Smooth muscle cell (in vitro differentiated cells): ENCODE results near the gene COQ7. TPM values are rescaled to one million over a fixed set of nuclear protein-coding genes. Genes with fewer than 3 reads are reported as not detected.

ENCODE experiments used
- DNase-seq: peaks from one replicate; lab custom pipeline; 2025; ENCODE audit not compliant: unreplicated experiment; lab: John Stamatoyannopoulos, UW
- H2AFZ ChIP-seq: fragments of 200-600 bp; sonication (generic); 2 replicates; pipeline ENCODE4 v1.6.0; 2016; ENCODE audit warnings: antibody characterized with exemption, low read depth, mild to moderate bottlenecking
- H3F3A ChIP-seq: fragments of 200-600 bp; sonication (generic); 2 replicates; pipeline ENCODE4 v1.6.0; 2017; ENCODE audit warnings: antibody characterized with exemption, low read depth
- H3K27ac ChIP-seq: fragments of 200-600 bp; sonication (generic); 2 replicates; pipeline ENCODE4 v1.5.1; 2016; ENCODE audit warnings: low read depth, mild to moderate bottlenecking
- H3K27me3 ChIP-seq: fragments of 200-600 bp; sonication (generic); 2 replicates; pipeline ENCODE4 v1.6.1; 2016; ENCODE audit warnings: low read depth, mild to moderate bottlenecking
- H3K36me3 ChIP-seq: fragments of 200-600 bp; sonication (generic); 2 replicates; pipeline ENCODE4 v1.5.1; 2016; ENCODE audit warnings: low read depth
- H3K4me1 ChIP-seq: fragments of 200-600 bp; sonication (generic); 2 replicates; pipeline ENCODE4 v1.5.1; 2016; ENCODE audit warnings: low read depth
- H3K4me2 ChIP-seq: fragments of 200-600 bp; sonication (generic); 2 replicates; pipeline ENCODE4 v1.6.0; 2016; ENCODE audit warnings: mild to moderate bottlenecking
- H3K4me3 ChIP-seq: fragments of 200-600 bp; sonication (generic); 2 replicates; pipeline ENCODE4 v1.5.1; 2016; ENCODE audit warnings: mild to moderate bottlenecking
- H3K79me2 ChIP-seq: fragments of 200-600 bp; sonication (generic); 2 replicates; pipeline ENCODE4 v1.6.0; 2016; ENCODE audit warnings: low read depth, mild to moderate bottlenecking
- H3K9ac ChIP-seq: fragments of 200-600 bp; sonication (generic); 2 replicates; pipeline ENCODE4 v1.6.0; 2016; ENCODE audit warnings: low read depth
- H3K9me3 ChIP-seq: fragments of 200-600 bp; sonication (generic); replicated peaks from 2 replicates; pipeline ENCODE4 v1.5.1; 2016; ENCODE audit warnings: low read depth
- H4K20me1 ChIP-seq: fragments of 200-600 bp; sonication (generic); 2 replicates; pipeline ENCODE4 v1.6.0; 2016; ENCODE audit warnings: low read depth
- CTCF ChIP-seq: fragments of 200-600 bp; sonication (generic); IDR thresholded peaks from 2 replicates; pipeline ENCODE4 v1.5.1; 2017; ENCODE audit warnings: borderline replicate concordance, mild to moderate bottlenecking, antibody characterized with exemption; ENCODE audit not compliant: insufficient read depth, poor library complexity, severe bottlenecking
- WGBS: methylation state at CpG from one replicate; pipeline ENCODE4 v1.1.7; 2016; ENCODE audit warnings: low lambda C conversion rate; 5-methylcytosine and 5-hydroxymethylcytosine counted together
- polyA plus RNA-seq: library from polyadenylated mRNA; unstranded; fragments of >200 nt; fragmentation: Nextera tagmentation; extraction: Ambion mirVana; gene quantifications from 2 replicates; pipeline ENCODE4 v1.2.1, GENCODE V29; 2016
- total RNA-seq: library from RNA; depleted of rRNA; stranded (reverse); fragments of >200 nt; gene quantifications from 2 replicates; pipeline ENCODE4 v1.2.3, GENCODE V29; 2014

COQ7 gene
- total and polyA plus RNA-seq, 2 experiments from 2014 or later: 10.5 to 11.4 TPM

- no peaks in the 10 kb centered on the region for H4K20me1 ChIP-seq
- WGBS: 76% methylated on average over 19 of the region's 19 CpGs
Measured at GRCh38 chr16:19068237-19068815, 912 bp downstream of the COQ7 start.

GRCh38 chr16:19071811-19072777, 4.7 kb downstream of the COQ7 start:
- no peaks in the 10 kb centered on the region for H3K9me3 ChIP-seq
- no peak overlapping the region for H3K27ac ChIP-seq
- no peaks in the 10 kb centered on the region for H4K20me1 ChIP-seq
- no peak overlapping the region for H2AFZ ChIP-seq
- TF ChIP-seq CTCF: peak; percentile 62
- DNase-seq: no peak
- H3K36me3 ChIP-seq: no peaks in the 10 kb centered on the region
- H3K4me2 ChIP-seq: no peak overlapping the region
- no peaks in the 10 kb centered on the region for H3K79me2 ChIP-seq
- no peaks in the 10 kb centered on the region for H3F3A ChIP-seq
- H3K27me3 ChIP-seq: no peaks in the 10 kb centered on the region
- WGBS: 84% methylated on average over 21 of the region's 21 CpGs
- H3K9ac ChIP-seq: no peak overlapping the region
- no peaks in the 10 kb centered on the region for H3K4me1 ChIP-seq
- H3K4me3 ChIP-seq: no peak overlapping the region

More at GRCh38 chr16:19068237-19068815, 912 bp downstream of the COQ7 start:
- Histone ChIP-seq H3F3A (no peaks in the 10 kb centered on the region), H3K79me2 (no peaks in the 10 kb centered on the region), H3K27me3 (no peaks in the 10 kb centered on the region), H3K4me3 (peak overlapping the region; percentile 78), H3K36me3 (no peaks in the 10 kb centered on the region), H2AFZ (peak overlapping the region; percentile 92), H3K27ac (peak overlapping the region; percentile 99), H3K9me3 (no peaks in the 10 kb centered on the region), H3K4me1 (no peaks in the 10 kb centered on the region), H3K4me2 (peak overlapping the region; percentile 84), H3K9ac (peak overlapping the region; percentile 100)
- no peak for DNase-seq
- no peak for TF ChIP-seq CTCF

- 99% methylated on average over 3 of the region's 3 CpGs for WGBS
- TF ChIP-seq CTCF: no peak
- no peak for DNase-seq
Measured at GRCh38 chr16:19073344-19073743, 5.9 kb downstream of the COQ7 start.

More at GRCh38 chr16:19073344-19073743, 5.9 kb downstream of the COQ7 start:
- Histone ChIP-seq H3K36me3 (no peaks in the 10 kb centered on the region), H3K4me3 (no peak overlapping the region), H3K4me1 (no peaks in the 10 kb centered on the region), H3F3A (no peaks in the 10 kb centered on the region), H4K20me1 (no peaks in the 10 kb centered on the region), H3K27ac (no peak overlapping the region), H3K79me2 (no peaks in the 10 kb centered on the region), H3K27me3 (no peaks in the 10 kb centered on the region), H3K4me2 (no peak overlapping the region), H3K9me3 (no peaks in the 10 kb centered on the region), H3K9ac (no peak overlapping the region), H2AFZ (no peak overlapping the region)
